ENCODE results near the gene ADGRB3.

Gene ADGRB3

DNA sequence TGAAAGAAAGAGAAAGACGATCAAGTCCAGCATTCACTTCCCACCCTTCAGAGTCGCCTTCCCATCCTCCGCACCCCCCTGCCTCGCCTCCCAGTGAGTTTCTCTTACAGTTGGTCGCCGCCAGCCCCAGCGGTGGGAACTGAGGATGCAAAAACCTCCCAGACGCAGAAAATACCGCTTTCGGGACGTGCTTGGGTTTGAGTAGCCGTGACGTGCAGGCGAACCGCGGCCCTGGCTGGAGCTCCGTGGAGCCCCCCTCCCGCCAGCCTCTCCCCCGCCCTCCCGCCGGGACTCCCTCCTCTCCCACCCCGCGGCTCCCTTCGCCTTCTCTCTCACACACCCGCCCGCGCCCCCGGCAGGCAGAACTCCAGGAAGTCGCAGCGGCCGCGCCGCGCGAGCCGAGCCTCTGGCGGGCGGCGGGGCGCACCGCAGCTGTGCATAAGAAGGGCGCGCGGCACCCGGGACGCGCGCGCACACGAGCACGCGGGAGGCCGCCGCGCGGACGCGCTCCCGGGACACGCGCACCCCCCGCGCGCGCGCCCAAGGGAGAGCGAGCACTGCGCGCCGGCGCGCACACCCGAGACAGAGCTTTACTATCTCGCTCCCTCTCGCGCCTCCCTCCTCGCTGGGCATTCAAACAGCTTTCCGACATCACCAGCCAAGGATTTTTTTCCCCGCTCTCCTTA lies at the start of gene ADGRB3:
Gene ADGRB3 (plus strand): TSS at position 557 of the 686 bp plus-strand sequence. CDS start 3,394 bp downstream, outside the sequence.
- peak; percentile 91 for DNase-seq

DNA sequence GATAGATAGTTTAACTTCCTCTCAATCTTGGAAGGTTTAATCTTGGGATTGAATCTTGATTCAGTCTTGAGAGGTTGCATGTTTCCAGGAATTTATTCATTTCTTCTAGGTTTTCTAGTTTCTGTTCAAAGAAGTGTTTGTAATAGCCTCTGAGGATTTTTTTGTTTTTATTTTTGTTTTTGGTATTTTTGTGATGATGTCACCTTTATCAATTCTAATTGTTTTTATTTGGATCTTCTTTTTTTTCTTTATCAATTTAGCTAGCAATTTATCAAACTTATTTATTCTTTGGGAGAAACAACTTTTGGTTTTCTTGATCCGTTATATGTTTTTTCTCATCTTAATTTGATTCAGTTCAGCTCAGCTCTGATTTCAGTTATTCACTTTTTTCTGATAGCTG lies 41.5 kb upstream of the ADGRB3 start:
- DNase-seq, result no peak

DNA sequence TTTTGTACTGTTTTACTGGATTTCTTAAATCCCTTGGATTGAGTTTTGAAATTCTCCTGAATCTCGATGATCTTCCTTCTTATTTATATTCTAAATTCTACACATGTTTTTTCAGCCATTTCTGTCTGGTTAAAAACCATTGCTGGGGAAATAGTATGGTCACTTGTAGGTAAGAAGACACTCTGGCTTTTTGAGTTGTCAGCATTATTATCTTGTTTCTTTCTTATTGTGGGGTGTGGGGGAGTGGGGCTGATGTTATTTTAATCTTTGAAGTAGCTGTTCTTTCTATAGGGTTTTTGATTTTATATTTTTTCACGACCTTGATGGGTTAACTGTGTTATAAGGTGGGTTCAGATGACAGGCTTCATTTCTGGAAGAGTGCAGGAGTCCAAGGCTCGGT lies 37.4 kb upstream of the ADGRB3 start:
- no peak for DNase-seq

DNA sequence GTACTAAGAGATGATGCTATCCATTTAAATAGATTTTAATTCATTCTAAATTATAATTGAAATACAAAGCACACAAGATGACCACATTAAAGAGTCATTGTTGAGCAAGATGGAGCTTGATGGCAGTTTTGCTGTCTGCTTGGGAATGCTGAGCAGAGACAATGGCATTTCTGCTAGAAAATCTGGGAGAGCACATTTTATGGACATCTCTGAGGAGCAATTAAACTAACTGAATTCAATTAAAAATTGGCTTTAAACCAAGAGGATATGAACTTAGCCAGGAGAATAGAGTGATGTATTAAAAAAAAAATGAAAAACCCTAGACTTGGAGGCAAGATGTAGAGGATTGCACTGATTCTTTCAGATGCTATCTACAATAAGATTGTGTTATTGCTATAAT lies 19.1 kb upstream of the ADGRB3 start:
- DNase-seq, result no peak

DNA sequence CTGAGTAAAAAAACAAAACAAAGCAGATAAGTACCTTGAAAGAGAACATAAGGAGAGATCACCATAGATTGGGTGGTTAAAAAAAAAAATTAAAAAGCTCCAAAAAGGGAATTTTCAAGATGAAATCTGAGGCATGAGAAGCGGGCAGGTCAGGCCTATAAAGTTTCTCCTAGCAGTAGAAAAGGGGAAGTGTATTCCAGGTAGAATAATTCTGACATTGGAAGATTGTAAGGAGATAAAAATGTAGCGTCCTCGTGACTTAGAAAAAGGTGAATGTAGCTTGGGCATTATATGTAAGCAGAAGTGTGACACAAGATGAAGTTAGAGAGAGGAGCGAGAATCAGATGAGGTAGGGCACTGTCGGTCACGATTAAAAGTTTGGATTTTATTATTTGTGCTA lies 9.1 kb upstream of the ADGRB3 start:
- DNase-seq, result no peak

DNA sequence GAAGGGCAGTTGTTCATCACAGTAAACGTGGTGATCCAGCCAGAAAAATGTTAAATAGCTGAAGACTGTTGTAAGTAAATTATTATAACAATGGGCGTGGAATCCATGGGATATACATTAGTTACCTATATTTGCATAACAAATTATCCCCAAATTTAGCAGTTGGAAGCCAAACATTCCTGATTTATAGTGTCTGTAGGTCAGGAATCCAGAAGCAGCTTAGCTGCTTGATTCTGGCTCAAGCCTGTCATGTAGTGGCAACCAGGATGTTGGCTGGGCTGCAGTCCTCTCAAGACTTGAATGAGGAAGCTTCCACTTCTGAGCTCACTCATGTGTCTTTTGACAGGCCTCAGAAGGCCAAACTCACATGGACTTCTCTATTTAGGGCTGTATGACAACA lies 6.9 kb upstream of the ADGRB3 start:
- no peak for DNase-seq

DNA sequence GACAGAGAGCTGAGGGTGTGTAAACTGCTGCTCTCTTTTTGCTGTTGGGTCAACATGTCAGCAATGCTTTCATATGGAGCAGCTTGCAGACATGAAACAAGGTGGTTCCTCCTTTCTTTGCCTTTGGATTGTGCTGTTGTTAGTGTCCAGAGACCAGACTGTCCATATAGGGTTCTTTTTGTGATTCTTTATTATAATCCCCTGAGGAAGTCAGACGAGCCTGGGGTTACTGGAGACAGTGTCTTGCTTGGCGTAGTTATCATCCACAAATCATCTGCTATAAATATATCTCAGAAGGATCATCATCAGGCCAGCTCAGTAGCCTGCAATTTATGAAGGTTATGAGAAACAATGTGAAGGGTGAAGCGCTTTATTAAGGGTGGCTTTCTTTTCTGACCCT lies 2.3 kb upstream of the ADGRB3 start:
- no peak for DNase-seq

DNA sequence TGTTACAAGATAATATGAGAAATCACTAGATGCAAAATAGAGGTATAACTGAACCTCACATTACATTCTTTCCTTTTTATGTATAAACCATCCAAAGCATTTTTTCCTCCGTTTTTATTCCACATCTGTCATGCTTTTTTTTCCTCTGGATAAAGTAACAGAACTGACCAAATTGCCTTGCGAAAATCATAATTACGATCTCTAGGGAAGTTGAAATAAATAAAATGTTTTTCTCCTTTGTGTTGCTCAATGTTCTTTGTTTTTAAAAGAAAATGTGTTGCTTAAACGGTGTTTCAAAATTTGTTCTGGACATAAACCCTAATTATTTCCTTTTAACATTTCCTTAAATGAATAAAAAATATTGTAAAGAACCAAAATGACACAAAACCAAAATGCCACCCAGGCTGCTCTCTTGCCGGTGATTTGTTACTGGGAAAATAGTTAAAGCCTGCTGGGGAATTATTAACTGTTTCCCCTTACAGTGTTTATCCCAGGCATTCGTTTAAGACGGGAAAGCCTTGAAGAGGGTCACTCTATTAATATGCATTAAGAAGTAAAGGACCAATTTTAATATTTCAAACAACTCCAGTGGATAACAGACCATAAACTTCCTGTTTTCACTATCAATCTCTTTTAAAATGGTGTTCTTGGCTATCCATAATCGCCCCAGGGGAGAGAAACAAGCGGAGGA lies 1.7 kb upstream of the ADGRB3 start:
- no peak for DNase-seq

DNA sequence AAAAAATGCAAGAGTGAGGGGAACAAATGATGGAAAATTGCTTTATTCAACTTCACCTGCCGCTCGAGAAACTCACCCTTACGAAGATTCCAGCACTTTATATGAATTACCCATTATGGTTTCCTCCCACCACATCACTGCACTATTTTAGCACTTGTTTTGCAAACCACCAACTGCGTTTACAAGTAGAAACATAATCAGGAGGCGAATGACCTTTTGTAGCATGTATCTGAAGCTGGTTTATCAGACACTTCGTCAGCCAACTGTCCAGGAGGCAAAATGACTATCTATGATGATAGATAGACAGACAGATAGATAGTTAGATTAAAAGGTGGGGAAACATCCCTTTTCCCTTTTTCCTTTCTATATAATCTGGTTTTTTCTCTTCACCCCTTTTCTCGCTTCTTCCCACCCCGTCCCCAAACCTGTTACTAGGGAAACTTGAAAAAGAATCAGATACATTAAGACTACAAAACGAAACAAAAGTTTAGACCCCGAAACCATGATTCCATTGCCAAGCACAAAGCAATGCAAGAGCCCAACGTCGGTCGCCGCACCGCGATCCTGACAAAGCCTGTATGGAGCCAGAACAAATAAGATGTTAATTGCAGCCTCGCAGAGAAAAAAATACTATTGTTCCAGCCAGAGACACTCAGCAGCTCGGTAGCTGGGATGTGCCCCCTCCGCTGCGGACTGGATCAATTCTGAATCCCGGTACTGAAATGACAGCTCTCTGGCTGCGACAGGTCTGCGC lies 933 bp upstream of the ADGRB3 start:
- DNase-seq, result no peak

DNA sequence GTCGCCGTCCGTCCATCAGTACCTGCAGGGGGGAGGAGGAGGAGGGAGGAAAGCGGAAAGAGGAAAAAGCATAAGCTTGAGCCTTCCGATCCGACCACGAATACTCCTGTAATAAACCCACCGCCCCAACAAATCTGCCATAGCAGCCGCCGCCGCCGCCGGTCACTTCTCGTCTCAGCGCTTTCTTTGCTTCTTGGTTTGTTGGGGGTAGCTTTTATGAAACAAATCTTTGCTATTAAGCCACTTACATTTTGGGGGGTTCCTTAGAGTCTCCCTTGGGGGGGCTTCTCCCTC lies 277 bp downstream of the ADGRB3 start:
- no peak for DNase-seq

DNA sequence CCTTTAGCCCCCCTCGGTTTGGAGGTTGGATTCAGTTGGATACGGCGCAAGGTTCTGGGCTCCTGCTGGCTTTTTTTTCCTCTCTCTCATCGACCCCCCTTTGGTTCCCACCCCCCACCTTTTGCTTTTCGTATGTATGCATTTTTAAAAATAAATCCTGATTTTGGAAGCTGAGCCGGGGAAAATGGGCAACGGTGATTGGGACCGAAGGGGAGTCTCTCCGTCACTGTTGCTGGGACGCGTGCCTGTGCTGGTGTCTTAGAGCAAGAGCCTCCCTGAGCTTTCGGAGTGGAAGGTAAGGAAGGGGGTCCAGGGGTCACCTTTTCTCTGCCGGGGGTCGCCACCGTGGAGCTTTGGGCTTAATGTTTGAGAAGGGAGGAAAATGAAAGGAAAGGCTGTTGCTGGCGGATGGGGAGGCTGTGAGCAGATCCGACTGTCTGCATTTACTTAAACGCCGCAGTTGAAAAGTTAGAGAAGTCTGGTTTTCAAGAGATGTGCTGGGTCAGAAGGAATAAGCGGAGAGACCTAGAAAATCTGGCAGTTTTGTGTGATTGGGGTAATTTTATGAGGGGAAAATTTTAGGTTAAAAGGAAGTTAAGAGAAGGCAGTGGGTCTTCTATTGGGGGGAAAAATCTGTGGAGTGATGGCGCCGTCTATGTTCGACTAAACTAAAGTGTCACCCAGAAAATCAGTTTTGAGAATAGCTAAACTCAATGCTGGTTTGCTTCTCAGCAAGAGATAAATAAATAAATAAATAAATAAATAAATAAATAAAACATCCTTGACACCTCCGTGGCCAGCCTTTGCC lies 828 bp downstream of the ADGRB3 start:
- no peak for DNase-seq

DNA sequence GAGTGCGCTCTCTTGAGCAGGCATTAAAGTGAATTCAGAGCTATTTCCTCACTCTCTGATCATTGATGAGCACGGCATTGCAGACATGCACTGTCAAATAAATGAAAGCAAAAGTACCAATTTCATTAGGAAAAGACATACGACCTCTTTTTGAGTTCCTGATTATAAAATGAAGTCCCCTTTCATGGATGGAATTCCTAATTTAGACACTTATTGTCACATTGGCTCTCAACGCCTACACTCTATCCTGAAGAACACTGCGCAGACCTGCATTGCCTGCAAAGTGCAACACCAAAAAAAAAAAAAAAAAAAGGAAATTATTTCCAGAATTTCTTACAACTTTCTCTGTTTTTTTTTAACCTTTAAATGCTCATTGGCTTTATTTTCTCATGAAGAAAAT lies 1.6 kb downstream of the ADGRB3 start:
- no peak for DNase-seq

DNA sequence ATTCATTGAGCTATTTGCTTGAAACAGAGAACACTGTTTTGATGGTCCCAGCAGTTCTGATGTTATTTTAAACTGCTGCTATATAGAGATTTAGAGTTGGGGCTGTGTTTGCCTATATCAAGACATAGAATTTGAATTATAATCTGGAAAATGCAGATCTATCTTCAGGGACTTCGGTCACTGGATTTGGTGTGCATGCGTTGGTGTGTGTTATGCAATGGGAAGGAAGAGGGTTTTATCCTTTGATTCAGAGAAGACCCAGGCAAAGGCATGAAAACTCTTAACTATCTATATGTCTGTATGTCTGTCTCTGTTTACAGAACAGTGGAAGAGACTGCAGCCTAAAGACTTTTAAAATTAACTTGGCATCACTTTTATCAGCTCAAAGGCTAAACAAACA lies 2.0 kb downstream of the ADGRB3 start:
- no peak for DNase-seq

DNA sequence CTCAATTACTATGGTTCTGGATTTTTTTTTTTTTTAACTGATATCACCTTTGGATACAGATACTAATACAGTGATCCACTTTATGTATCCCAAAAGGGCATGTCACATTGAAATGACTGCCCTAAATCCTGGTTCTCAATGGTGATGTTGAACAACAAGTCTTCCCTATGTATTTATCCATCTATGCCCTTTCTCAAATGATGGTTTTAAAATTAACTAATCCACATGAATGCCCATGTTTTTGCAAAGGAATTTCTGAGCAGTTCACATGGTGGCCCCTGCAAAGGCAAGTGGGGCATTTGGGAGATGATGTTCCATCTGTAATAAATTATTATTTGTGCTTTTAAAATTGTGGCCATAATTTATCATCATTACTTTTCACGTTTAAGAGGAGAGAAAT lies 2.7 kb downstream of the ADGRB3 start:
- DNase-seq, result no peak

DNA sequence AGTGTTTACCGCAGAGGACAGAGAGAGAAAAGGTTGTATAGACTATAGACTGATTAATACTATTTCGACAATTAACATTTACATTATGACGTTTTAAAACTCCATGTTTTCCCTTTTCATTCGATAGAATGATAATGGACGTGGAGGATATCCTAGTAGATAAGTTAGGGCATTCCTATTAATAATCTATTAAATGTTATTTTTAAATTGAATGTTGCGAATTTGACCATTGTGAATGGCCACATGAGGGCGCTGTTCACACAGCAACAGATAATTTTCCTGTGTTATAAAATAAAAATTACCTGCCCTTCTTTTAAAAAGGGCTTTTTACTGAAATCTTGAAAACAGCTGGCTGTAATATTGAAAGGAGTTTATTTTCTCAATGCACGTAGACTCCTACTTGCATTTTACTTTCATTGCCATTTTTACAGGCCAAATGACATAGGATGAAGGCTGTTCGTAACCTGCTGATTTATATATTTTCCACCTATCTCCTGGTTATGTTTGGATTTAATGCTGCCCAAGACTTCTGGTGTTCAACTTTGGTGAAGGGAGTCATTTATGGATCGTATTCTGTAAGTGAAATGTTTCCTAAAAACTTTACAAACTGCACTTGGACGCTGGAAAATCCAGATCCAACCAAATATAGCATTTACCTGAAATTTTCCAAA lies 3.3 kb downstream of the ADGRB3 start:
- peak; percentile 44 for DNase-seq

DNA sequence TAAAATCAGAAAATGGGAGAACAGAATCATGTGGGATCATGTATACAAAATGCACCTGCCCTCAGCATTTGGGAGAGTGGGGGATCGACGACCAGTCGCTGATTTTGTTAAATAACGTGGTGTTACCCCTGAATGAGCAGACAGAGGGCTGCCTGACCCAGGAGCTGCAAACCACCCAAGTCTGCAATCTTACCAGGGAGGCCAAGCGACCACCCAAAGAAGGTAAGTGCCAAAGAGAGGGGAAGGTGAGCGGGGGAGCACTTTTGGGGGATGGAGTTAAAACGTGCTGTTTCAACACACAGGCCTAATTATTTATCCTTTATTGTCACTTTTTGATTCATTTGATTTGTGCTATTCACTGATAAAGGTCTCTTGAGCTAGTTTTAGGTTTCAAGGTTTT lies 4.1 kb downstream of the ADGRB3 start:
- no peak for DNase-seq

DNA sequence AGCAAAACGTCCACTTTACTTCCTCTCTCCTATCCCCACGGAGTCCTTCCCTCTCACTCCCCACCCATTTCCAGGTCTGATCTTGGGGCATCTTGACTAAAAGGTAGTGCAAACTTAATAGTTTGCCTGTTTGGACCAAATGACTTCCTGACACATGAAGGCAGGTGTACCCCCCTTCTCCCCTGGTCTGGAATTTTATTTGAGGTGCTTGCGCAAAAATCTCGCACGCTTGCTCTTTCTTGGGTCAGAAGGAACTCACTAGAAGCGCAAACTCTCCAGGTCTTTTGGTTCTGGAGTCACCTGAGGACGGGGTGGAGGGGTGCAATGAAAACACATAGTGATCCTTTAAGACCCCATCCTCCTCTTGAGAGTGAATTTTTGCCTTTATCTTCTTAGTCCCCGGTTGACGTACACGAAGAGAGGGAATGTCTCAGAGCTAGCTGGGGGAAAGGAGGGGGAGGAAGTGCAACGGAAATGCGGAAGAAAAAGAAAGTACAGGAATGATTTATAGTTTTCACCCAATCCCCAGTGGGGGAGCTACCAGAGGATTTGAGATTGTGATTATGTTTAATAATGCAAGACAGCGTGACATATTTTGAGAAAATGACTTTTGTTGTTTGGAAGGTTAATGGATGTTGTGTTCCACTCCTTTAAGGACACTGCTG lies 4.9 kb downstream of the ADGRB3 start:
- no peak for DNase-seq

DNA sequence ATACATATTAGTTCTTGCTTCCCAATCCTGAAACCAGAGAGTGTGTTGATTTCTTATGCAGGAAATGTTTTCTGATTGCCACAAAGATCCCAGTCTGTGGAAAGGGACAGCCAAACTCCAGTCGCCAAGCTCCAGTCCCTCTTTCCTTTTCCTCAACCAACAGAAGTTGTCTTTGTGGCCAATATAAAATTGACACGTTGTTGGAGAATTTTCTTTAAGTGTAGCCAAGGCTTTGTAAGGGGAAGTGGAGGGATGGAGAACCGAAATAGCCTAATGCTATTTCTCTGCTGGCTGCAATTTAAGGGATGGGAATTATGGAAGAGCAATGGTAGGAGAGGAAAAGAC lies 5.4 kb downstream of the ADGRB3 start:
- no peak for DNase-seq

DNA sequence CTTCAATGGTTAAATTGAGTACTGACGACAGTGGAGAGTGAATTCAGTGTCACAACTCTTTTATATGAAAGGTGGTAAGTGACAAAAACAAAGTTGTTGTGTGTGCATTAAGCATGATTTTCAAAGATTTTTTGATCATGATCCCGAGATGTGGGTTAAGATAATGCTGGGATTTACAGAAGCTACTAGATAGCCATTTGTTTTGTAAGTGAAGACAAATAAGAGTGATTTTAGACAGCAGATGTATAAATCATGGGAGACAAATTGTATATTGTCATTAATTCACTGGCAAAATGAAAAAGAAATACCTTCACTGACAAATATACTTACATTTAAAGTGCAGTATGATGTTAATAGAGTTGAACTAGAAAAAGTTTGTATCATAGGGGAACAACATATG lies 6.1 kb downstream of the ADGRB3 start:
- DNase-seq, result no peak

DNA sequence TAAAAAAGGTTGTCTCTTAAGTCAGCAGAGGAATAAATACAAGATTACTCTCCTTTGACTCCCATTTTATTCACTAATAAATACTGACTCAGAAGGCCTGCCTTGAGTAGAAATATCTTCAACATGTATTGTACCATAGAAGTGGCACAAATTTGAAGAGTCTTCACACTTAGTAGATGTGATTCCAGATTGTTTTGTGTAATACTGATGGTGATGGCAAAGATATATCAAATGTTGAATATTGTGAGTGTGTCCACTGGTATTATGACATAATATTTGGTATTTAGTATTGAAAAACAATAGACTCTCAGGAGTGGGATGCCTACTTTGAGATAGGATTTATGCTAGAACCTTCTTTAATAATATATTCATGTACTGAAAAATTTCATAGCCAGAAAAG lies 7.0 kb downstream of the ADGRB3 start:
- no peak for DNase-seq

DNA sequence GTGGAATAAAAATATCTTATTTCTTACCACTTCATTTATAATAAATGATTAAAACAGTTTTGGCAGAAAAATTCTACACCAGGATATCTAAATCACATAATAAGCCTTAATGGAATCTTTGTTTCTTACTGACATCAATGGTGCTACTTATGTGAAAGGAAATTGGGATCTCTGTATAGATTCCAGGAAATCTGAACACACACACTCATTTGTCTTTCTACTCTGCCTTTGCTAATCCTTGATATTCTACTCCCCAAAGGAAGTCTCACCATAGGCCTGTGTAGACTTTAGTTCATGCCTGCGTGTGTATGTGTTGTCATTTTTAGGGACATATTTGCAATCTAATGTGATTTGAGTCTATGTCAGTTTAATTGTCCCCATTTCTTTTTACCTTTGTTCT lies 7.9 kb downstream of the ADGRB3 start:
- DNase-seq, result no peak

DNA sequence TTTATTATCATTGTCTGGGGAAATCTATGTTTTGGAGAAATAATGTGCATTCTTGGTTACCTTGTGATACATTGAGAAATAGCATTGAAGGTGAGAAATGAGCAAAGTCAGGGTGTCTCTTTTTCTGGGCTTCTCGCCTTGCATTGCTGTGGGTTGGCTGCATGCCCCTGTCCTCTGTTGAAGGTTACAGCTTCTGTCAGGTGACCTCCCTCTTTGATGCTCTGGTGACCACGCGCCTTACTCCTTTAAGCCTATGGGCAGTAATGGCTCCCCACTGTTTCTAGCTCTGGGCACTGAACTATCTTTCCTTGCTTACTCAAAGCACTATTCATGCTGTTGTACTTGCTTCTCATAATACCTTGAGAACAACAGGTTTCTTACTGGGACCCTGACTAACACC lies 14.6 kb downstream of the ADGRB3 start:
- DNase-seq, result no peak

DNA sequence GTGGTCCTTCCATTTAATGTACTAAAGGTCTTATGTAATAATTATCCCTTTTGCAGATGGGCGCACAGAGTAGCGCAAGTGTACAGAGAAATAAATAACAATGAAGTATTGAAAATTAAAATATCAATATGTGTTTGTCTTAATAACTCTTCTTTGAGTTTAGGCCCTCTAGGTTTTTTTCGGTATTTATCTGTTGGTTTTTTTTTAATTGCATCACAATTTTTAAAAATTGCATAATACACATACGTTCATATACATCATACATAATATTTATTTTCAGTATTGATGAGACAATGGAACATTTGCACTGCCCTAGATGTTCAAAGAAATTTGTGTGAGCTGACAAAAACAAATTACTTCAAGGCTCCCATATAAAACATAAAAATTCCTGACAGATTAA lies 15.1 kb downstream of the ADGRB3 start:
- DNase-seq, result no peak

All from NCI-H510A treated with DMSO at 0.1 percent for 48 hours (cell line).